Epithelial cell of esophagus (primary cell): ENCODE results near the gene SPTBN1.

Source experiments
- DNase-seq: peaks from one replicate; pipeline ENCODE4 v3.0.0; 2010; ENCODE audit warnings: low read depth
- H3K4me3 ChIP-seq: 2 replicates; pipeline ENCODE4 v1.5.1; 2011; ENCODE audit warnings: mild to moderate bottlenecking, low read length, control low read depth
- TF ChIP-seq, protein P1 (sequence below): IDR thresholded peaks from 2 replicates; pipeline ENCODE4 v1.5.1; 2011; ENCODE audit warnings: low read depth, mild to moderate bottlenecking, low read length, control low read depth, inconsistent platforms; ENCODE audit not compliant: insufficient read depth; ENCODE audit errors: missing control alignments

Gene SPTBN1

DNA sequence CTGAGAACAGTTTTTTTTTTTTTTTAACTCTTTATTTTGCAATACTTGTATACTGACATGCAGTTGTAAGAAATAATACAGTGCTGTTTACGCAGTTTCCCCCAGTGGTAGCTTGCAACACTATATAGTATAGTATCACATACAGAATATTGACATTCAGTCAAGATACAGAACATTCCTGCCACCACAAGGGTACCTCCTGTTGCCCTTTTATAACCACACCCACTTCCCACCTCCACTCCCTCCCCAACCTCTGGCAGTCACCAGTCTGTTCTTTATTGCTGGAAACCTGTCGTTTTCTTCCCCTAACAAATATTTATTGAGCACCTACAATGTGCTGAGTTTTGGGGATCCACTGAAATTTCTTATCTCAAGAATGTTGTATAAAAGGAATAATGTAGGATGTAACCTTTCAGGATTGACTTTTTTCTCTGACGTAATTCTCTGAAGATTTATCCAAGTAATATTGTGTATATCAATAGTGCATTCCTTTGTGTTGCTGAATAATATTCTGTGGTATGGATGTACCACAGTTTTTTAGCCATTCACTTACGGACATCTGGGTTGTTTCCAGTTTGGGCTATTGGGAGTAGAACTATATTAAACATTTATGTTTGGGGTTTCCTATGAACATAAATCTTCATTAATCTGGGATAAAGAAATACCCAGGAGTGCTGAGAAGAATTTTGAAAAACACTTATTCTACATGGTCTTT lies 215.9 kb downstream of the SPTBN1 start:
- DNase-seq = no peak
- TF ChIP-seq, protein P1, sequence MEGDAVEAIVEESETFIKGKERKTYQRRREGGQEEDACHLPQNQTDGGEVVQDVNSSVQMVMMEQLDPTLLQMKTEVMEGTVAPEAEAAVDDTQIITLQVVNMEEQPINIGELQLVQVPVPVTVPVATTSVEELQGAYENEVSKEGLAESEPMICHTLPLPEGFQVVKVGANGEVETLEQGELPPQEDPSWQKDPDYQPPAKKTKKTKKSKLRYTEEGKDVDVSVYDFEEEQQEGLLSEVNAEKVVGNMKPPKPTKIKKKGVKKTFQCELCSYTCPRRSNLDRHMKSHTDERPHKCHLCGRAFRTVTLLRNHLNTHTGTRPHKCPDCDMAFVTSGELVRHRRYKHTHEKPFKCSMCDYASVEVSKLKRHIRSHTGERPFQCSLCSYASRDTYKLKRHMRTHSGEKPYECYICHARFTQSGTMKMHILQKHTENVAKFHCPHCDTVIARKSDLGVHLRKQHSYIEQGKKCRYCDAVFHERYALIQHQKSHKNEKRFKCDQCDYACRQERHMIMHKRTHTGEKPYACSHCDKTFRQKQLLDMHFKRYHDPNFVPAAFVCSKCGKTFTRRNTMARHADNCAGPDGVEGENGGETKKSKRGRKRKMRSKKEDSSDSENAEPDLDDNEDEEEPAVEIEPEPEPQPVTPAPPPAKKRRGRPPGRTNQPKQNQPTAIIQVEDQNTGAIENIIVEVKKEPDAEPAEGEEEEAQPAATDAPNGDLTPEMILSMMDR = no peak

DNA sequence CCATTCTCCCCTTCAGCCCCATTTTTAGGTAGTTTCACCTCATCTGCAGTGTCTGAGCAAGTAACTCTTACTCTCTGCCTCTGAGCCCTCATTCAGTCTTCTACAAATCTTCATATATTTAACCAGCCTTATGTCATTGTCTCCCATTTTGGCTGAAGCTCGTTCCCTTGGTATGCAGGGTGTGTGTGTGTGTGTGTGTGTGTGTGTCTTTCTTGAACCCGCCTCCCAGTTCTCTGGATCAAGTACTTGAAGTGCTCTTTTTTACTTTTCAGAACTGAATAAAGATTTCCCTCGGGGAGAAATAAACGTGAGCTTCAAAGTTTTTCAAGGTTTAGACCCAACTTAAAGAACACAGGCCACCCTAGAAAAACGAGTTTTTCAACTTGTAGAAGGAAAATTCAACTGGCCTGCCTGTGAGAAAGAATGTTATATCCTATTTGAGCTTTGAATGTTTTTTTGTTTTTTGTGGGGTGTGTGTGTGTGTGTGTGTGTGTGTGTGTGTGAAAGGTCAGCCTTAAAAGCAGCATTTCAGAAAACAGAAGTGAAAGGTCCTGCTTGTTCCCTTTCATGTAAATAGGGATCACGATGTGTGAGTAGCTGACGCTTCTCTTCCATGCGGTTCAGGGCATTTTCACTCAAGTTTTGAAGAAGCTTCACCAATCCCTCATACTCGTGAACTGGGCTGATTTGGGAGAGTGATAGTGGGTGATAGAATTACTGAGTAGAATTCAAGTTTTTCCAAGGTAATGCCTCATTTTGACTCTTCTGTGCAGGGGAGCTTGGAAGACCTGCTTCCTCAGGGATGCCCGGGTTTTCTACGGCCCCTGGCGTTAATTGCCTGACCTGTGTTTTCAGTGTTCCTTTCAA lies 216.7 kb downstream of the SPTBN1 start:
- no peak overlapping the region for H3K4me3 ChIP-seq
- DNase-seq = peak; percentile 53
- TF ChIP-seq, protein P1 = no peak

More for the DNA sequence above, 215.9 kb downstream of the SPTBN1 start:
- H3K4me3 ChIP-seq = no peak overlapping the region

DNA sequence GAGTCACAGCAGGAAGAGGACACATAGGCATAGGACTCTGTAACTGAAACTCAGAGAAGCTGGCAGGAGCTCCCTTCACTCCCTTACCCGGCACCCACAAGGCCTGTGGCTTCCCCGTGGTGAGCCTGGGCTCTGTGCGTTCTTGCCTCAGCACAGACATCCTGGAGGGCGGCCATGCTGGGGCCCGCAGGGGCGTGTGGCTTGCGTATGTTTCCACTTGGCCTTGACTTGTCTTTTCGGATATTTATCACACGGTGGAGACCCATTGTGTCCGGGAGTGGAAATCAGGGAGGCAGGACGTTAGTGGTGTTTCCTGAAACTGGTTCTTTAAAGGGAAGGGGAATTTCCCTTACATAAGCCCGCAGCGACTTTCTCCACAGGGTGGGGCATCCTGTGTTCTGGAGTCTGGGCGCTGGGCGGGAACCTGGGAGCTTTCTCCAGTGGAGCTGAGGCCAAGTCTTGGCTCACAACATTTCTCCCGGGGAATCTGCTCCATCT lies 217.4 kb downstream of the SPTBN1 start:
- TF ChIP-seq, protein P1 = no peak
- DNase-seq = peak; percentile 94
- no peak overlapping the region for H3K4me3 ChIP-seq

DNA sequence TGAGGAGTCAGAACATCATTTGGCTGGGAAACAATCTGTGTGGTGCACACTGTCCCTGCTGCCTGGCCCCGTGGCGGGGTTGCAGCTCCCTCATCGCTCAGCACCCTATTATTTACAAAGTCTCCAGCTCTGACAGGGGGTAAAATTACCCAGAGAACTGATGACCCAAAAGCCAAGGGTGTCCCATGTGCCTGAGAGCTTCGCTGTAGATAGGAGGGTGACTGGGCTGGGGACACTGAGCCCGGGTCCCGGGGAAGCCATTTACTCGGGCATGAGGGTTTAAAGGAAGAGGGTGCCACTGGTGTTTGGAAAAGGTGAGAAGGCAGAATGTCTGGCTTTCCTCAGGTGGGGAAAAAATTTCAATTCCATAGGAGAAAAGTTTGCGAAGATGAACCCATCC lies 219.2 kb downstream of the SPTBN1 start:
- TF ChIP-seq, protein P1 = no peak
- H3K4me3 ChIP-seq = no peak overlapping the region
- DNase-seq = no peak

DNA sequence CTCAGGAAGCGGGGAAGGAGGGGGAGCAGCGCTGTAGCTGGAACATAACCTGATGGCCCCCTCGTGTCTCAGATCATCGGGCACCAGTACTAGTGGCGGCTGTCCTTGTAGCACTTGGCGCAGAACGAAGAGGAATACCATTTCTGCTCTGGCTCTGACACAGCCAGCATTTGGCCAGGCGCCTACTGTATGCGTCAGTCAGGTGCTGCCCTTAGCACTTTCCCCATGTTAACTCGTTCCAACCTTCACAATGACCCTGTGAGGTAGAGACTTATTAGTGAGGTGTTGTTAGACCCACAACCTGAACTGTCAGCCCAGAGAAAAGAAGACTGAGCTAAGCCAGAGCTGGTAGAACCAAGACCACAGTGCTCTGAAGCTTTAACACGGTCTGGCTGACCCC lies 219.6 kb downstream of the SPTBN1 start:
- DNase-seq = peak; percentile 61
- no peak overlapping the region for H3K4me3 ChIP-seq
- TF ChIP-seq, protein P1 = no peak

DNA sequence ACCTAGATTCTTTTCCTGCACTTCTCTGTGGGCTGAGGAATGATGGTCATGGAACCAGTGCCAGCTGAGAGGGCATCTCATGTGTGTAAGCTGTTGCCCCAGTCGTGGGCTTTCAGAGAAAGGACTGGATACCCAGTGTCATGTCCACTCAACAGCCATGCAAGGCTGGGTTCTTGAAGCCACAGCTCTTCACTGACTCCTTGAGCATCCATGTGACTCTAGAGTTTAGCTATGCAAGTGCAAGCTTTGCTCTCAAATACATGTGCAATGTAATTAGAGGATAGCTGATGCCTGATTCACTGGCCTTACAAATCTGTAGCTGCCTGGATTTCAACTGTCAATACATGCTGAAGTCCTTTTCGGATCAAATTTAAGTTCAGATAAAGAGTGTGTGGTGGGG lies 220.5 kb downstream of the SPTBN1 start:
- TF ChIP-seq, protein P1 = no peak

More for the DNA sequence above, 220.5 kb downstream of the SPTBN1 start:
- H3K4me3 ChIP-seq = no peak overlapping the region
- no peak for DNase-seq
